Neural progenitor cell (in vitro differentiated cells): ENCODE data around the gene SND1. TPM values are rescaled to one million over a fixed set of nuclear protein-coding genes. Genes with fewer than 3 reads are reported as not detected.

Experiments used
- DNase-seq: peaks from one replicate; pipeline ENCODE4 v3.0.0-alpha.2; 2016; ENCODE audit warnings: low spot score
- H2AFZ ChIP-seq: fragments of 200-600 bp; sonication (generic); replicated peaks from 2 replicates; pipeline ENCODE4 v1.6.1; 2016; ENCODE audit warnings: antibody characterized with exemption
- H3F3A ChIP-seq: fragments of 200-600 bp; sonication (generic); 2 replicates; pipeline ENCODE4 v1.6.1; 2016; ENCODE audit warnings: antibody characterized with exemption, low read depth
- H3K27ac ChIP-seq: fragments of 200-600 bp; sonication (generic); 2 replicates; pipeline ENCODE4 v1.5.1; 2016; ENCODE audit warnings: mild to moderate bottlenecking
- H3K27me3 ChIP-seq: fragments of 200-600 bp; sonication (generic); 2 replicates; pipeline ENCODE4 v1.6.1; 2016; ENCODE audit warnings: mild to moderate bottlenecking, moderate library complexity
- H3K36me3 ChIP-seq: fragments of 200-600 bp; sonication (generic); 2 replicates; pipeline ENCODE4 v1.5.1; 2016
- H3K4me1 ChIP-seq: fragments of 200-600 bp; sonication (generic); 2 replicates; pipeline ENCODE4 v1.6.1; 2016; ENCODE audit warnings: mixed run types
- H3K4me2 ChIP-seq: fragments of 200-600 bp; sonication (generic); 2 replicates; pipeline ENCODE4 v1.6.1; 2016
- H3K4me3 ChIP-seq: fragments of 200-600 bp; sonication (generic); 2 replicates; pipeline ENCODE4 v1.5.1; 2016
- H3K79me2 ChIP-seq: fragments of 200-600 bp; sonication (generic); 2 replicates; pipeline ENCODE4 v1.6.1; 2016; ENCODE audit warnings: low read depth
- H3K9ac ChIP-seq: fragments of 200-600 bp; sonication (generic); 2 replicates; pipeline ENCODE4 v1.6.1; 2016
- H3K9me3 ChIP-seq: fragments of 200-600 bp; sonication (generic); 2 replicates; pipeline ENCODE4 v1.5.1; 2016; ENCODE audit warnings: low read depth
- H4K20me1 ChIP-seq: fragments of 200-600 bp; sonication (generic); 2 replicates; pipeline ENCODE4 v1.6.1; 2016; ENCODE audit warnings: low read depth
- H3K27ac Mint-ChIP-seq: 3 replicates; pipeline ENCODE4 v1.8.0; 2021; ENCODE audit warnings: mixed read lengths
- H3K27me3 Mint-ChIP-seq: 2 replicates; pipeline ENCODE4 v1.8.0; 2022; ENCODE audit warnings: low read depth, mild to moderate bottlenecking, inconsistent platforms, moderate library complexity, mixed read lengths; ENCODE audit not compliant: insufficient read depth
- H3K36me3 Mint-ChIP-seq: 3 replicates; pipeline ENCODE4 v1.8.0; 2021; ENCODE audit warnings: mixed read lengths
- H3K4me1 Mint-ChIP-seq: 3 replicates; pipeline ENCODE4 v1.8.0; 2021; ENCODE audit warnings: mixed read lengths
- H3K4me3 Mint-ChIP-seq: 3 replicates; pipeline ENCODE4 v1.8.0; 2021; ENCODE audit warnings: mild to moderate bottlenecking, moderate library complexity, mixed read lengths
- H3K9me3 Mint-ChIP-seq: 3 replicates; pipeline ENCODE4 v1.8.0; 2020; ENCODE audit warnings: mixed read lengths
- CTCF ChIP-seq: fragments of 200-600 bp; sonication (generic); IDR thresholded peaks from 2 replicates; pipeline ENCODE4 v1.5.1; 2017; ENCODE audit warnings: antibody characterized with exemption, mild to moderate bottlenecking
- EZH2 ChIP-seq: fragments of 200-600 bp; sonication (generic); IDR thresholded peaks from 2 replicates; pipeline ENCODE4 v1.6.1; 2017; ENCODE audit warnings: antibody characterized with exemption, mild to moderate bottlenecking, moderate library complexity
- EZH2phosphoT487 ChIP-seq: fragments of 200-600 bp; sonication (generic); IDR thresholded peaks from 2 replicates; pipeline ENCODE4 v1.6.1; 2017; ENCODE audit warnings: antibody characterized with exemption
- total RNA-seq: library from RNA; depleted of rRNA; stranded (reverse); fragments of >200 nt; gene quantifications from 2 replicates; pipeline ENCODE4 v1.2.3, GENCODE V29; 2015; ENCODE audit warnings: low replicate concordance

Gene SND1
- total RNA-seq, 1 donor from 2014 or later, result 154 TPM

GRCh38 chr7:128000048-128000447 lies 348.1 kb downstream of the SND1 start:
- Mint-ChIP-seq H3K36me3 (peaks cover 16% of the 10 kb centered on the region), H3K4me3 (no peak overlapping the region), H3K9me3 (no peaks in the 10 kb centered on the region), H3K27me3 (peaks cover 3% of the 10 kb centered on the region), H3K27ac (no peak overlapping the region), H3K4me1 (peaks cover 46% of the 10 kb centered on the region)
- H3K4me3 ChIP-seq, result no peak overlapping the region
- peaks cover 6% of the 10 kb centered on the region for H3F3A ChIP-seq
- H4K20me1 ChIP-seq, result peaks cover 4% of the 10 kb centered on the region
- H3K9me3 ChIP-seq, result no peaks in the 10 kb centered on the region
- peaks cover 23% of the 10 kb centered on the region for H3K4me1 ChIP-seq
- H2AFZ ChIP-seq, result no peak overlapping the region
- H3K4me2 ChIP-seq, result no peak overlapping the region
- DNase-seq, result no peak
- no peak overlapping the region for H3K9ac ChIP-seq
- no peaks in the 10 kb centered on the region for H3K79me2 ChIP-seq
- H3K27ac ChIP-seq, result no peak overlapping the region
- no peaks in the 10 kb centered on the region for H3K27me3 ChIP-seq
- no peaks in the 10 kb centered on the region for H3K36me3 ChIP-seq
- TF ChIP-seq EZH2phosphoT487 (no peak), EZH2 (no peak), CTCF (no peak)

- Histone ChIP-seq H3K27me3 (no peaks in the 10 kb centered on the region), H3K79me2 (no peaks in the 10 kb centered on the region), H3K4me3 (no peak overlapping the region), H3K27ac (no peak overlapping the region), H3K4me2 (no peak overlapping the region), H3F3A (no peaks in the 10 kb centered on the region), H3K9ac (no peak overlapping the region), H2AFZ (no peak overlapping the region), H3K4me1 (peaks cover 19% of the 10 kb centered on the region), H3K9me3 (no peaks in the 10 kb centered on the region), H3K36me3 (no peaks in the 10 kb centered on the region), H4K20me1 (no peaks in the 10 kb centered on the region)
- no peak overlapping the region for H3K4me3 Mint-ChIP-seq
- H3K9me3 Mint-ChIP-seq, result no peaks in the 10 kb centered on the region
- peaks cover 5% of the 10 kb centered on the region for H3K27me3 Mint-ChIP-seq
- no peak for DNase-seq
- peak overlapping the region; percentile 47 for H3K27ac Mint-ChIP-seq
- peaks cover 46% of the 10 kb centered on the region for H3K4me1 Mint-ChIP-seq
- H3K36me3 Mint-ChIP-seq, result peaks cover 21% of the 10 kb centered on the region
- no peak for TF ChIP-seq EZH2
- no peak for TF ChIP-seq EZH2phosphoT487
- no peak for TF ChIP-seq CTCF
Observed at GRCh38 chr7:128000854-128001265, 348.9 kb downstream of the SND1 start.

- peaks cover 35% of the 10 kb centered on the region for H3K36me3 Mint-ChIP-seq
- no peaks in the 10 kb centered on the region for H3K36me3 ChIP-seq
- H3K27ac ChIP-seq, result no peak overlapping the region
- H3K27me3 ChIP-seq, result no peaks in the 10 kb centered on the region
- no peak overlapping the region for H3K4me2 ChIP-seq
- H3K27me3 Mint-ChIP-seq, result peaks cover 8% of the 10 kb centered on the region
- no peak overlapping the region for H3K4me3 Mint-ChIP-seq
- TF ChIP-seq CTCF (no peak), EZH2 (no peak), EZH2phosphoT487 (no peak)
- H3F3A ChIP-seq, result no peaks in the 10 kb centered on the region
- H3K4me1 ChIP-seq, result peaks cover 4% of the 10 kb centered on the region
- H2AFZ ChIP-seq, result no peak overlapping the region
- H3K9me3 ChIP-seq, result no peaks in the 10 kb centered on the region
- no peaks in the 10 kb centered on the region for H3K79me2 ChIP-seq
- H3K4me3 ChIP-seq, result no peak overlapping the region
- no peak overlapping the region for H3K27ac Mint-ChIP-seq
- H3K4me1 Mint-ChIP-seq, result peaks cover 30% of the 10 kb centered on the region
- no peak overlapping the region for H3K9ac ChIP-seq
- no peak for DNase-seq
- H4K20me1 ChIP-seq, result peaks cover 7% of the 10 kb centered on the region
- H3K9me3 Mint-ChIP-seq, result no peaks in the 10 kb centered on the region
Observed at GRCh38 chr7:128003167-128003566, 351.2 kb downstream of the SND1 start.
